HepG2 (cell line): Measurements from ENCODE around the gene ST3GAL2. TPM values are rescaled to one million over a fixed set of nuclear protein-coding genes. Genes with fewer than 3 reads are reported as not detected.

ENCODE experiments used
- HNRNPL ChIP-seq: fragments of 200-400 bp; formaldehyde crosslinking; IDR thresholded peaks from 2 replicates; pipeline ENCODE4 v1.6.1; 2017; ENCODE audit warnings: mild to moderate bottlenecking, low read depth, low read length
- IRX3 ChIP-seq: sonication (generic); formaldehyde crosslinking; IDR thresholded peaks from 2 replicates; pipeline ENCODE4 v1.8.1; 2023; ENCODE audit warnings: mild to moderate bottlenecking, low read depth, missing genetic modification reagents, borderline replicate concordance
- SMAD1 ChIP-seq: sonication (generic); formaldehyde crosslinking; IDR thresholded peaks from 2 replicates; pipeline ENCODE4 v1.4.0; 2020; ENCODE audit warnings: missing genetic modification reagents, low read depth, mild to moderate bottlenecking, borderline replicate concordance
- SP1 ChIP-seq, 2 experiments: fragments of 450-650 bp in 1 of 2; sonication (generic) in 1 of 2; formaldehyde crosslinking in 1 of 2; IDR thresholded peaks; 2 replicates each; pipeline versions ENCODE4 v1.4.0 to v1.6.1; 2016 to 2020; ENCODE audit warnings: missing genetic modification reagents in 1 of 2
- SP5 ChIP-seq: IDR thresholded peaks from 2 replicates; pipeline ENCODE4 v1.6.1; 2016; ENCODE audit warnings: low read depth, borderline replicate concordance
- ZNF543 ChIP-seq: sonication (generic); formaldehyde crosslinking; IDR thresholded peaks from 2 replicates; pipeline ENCODE4 v1.4.0; 2020; ENCODE audit warnings: mild to moderate bottlenecking, missing genetic modification reagents
- ZNF546 ChIP-seq: sonication (generic); formaldehyde crosslinking; conservative IDR thresholded peaks from 2 replicates; pipeline ENCODE4 v1.8.1; 2023; ENCODE audit warnings: mild to moderate bottlenecking, missing genetic modification reagents
- ZNF570 ChIP-seq: sonication (generic); formaldehyde crosslinking; IDR thresholded peaks from 2 replicates; pipeline ENCODE4 v1.4.0; 2020; ENCODE audit warnings: mild to moderate bottlenecking, missing genetic modification reagents, borderline replicate concordance
- ZNF747 ChIP-seq: sonication (generic); formaldehyde crosslinking; IDR thresholded peaks from 2 replicates; pipeline ENCODE4 v1.8.1; 2023; ENCODE audit warnings: missing genetic modification reagents, mild to moderate bottlenecking, borderline replicate concordance
- ZNF761 ChIP-seq: sonication (generic); formaldehyde crosslinking; conservative IDR thresholded peaks from 2 replicates; pipeline ENCODE4 v1.4.0; 2020; ENCODE audit warnings: mild to moderate bottlenecking, missing genetic modification reagents
- ZNF772 ChIP-seq: sonication (generic); formaldehyde crosslinking; IDR thresholded peaks from 2 replicates; pipeline ENCODE4 v1.5.0; 2020; ENCODE audit warnings: mild to moderate bottlenecking, missing genetic modification reagents
- polyA plus RNA-seq, 8 experiments: library from polyadenylated mRNA; depleted of rRNA in 3 of 8; stranded (reverse) in 7 of 8; unstranded in 1 of 8; fragments of >200 nt; fragmentation: Illumina TruSeq in 4 of 8; extraction: Trizol in 4 of 8; gene quantifications; 2 replicates each; pipeline versions ENCODE4 v1.2.1 to v1.2.3, GENCODE V29; 2011 to 2016; ENCODE audit warnings: low read depth in 4 of 8, missing spikeins in 1 of 8, mixed read lengths in 1 of 8; ENCODE audit not compliant: insufficient read depth in 1 of 8
- total RNA-seq, 5 experiments: library from RNA; depleted of rRNA; stranded (reverse); fragments of >200 nt; fragmentation: Illumina TruSeq; extraction: Trizol; gene quantifications; 2 replicates each; pipeline ENCODE4 v1.2.3, GENCODE V29; 2016; ENCODE audit warnings: low read depth in 1 of 5
- TF ChIP-seq, protein P1 (sequence below): sonication (generic); formaldehyde crosslinking; IDR thresholded peaks from 2 replicates; pipeline ENCODE4 v1.5.0; 2020; ENCODE audit warnings: missing genetic modification reagents, mild to moderate bottlenecking, borderline replicate concordance
- TF ChIP-seq, protein P2 (sequence below): sonication (generic); formaldehyde crosslinking; IDR thresholded peaks from 2 replicates; pipeline ENCODE4 v1.4.0; 2020; ENCODE audit warnings: low read depth, missing genetic modification reagents
- TF ChIP-seq, protein P3 (sequence below): sonication (generic); formaldehyde crosslinking; IDR thresholded peaks from 2 replicates; pipeline ENCODE4 v1.5.1; 2020; ENCODE audit warnings: mild to moderate bottlenecking, missing genetic modification reagents, borderline replicate concordance

ST3GAL2 gene
- total and polyA plus RNA-seq, 2 of the 13 experiments (the other 11 are each of a cell fraction or from before 2014, with no cell fraction given): 16.3 to 24.9 TPM

DNA sequence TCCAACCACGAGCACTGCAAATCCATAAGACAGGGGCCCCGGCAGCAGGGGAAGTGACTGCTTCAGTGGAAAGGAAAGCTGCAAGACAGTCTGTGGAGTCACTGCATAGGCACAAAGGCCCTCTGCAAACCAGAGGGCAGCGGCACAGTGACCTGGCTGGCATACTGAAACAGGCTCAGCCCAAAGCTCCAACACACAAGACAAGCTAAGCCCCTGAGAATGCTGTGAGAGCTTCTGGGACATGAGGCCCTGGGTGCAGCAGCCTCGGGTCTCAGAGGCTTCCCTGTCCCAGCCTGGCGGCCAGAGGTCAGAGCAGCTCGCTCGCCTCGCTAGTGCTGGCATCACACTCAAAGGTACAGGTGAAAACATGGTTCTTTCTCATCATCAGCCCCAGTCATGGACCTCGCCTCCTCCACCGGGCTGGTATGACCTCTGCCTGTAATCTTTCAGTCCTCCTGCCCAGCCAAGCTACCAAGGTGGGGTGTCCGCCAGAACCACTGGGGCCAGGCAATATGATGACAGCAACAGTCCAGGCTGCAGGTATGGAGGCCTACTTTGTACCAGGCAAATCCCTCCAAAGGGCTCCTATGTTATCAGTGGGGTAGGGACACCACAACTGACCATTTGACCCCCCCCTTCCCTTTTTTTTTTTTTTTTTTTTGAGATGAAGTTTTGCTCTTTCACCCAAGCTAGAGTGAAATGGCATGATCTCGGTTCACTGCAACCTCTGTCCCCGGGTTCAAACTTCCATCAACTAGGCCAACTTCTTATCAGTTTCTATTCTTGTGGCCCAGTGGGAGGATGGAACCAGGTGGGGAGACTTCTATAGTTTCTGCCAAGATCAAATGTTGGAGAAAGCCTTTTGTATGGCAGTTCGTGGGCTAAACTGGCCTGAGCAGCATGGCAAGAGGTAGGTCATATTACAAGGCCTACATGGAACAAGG lies 19.2 kb downstream of the ST3GAL2 start (continued):
- TF ChIP-seq, protein P1, sequence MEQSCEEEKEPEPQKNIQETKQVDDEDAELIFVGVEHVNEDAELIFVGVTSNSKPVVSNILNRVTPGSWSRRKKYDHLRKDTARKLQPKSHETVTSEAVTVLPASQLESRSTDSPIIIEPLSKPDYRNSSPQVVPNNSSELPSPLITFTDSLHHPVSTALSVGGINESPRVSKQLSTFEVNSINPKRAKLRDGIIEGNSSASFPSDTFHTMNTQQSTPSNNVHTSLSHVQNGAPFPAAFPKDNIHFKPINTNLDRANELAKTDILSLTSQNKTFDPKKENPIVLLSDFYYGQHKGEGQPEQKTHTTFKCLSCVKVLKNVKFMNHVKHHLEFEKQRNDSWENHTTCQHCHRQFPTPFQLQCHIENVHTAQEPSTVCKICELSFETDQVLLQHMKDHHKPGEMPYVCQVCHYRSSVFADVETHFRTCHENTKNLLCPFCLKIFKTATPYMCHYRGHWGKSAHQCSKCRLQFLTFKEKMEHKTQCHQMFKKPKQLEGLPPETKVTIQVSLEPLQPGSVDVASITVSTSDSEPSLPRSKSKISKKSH (CRISPR knock-in tag): no peak
- TF ChIP-seq, protein P2, sequence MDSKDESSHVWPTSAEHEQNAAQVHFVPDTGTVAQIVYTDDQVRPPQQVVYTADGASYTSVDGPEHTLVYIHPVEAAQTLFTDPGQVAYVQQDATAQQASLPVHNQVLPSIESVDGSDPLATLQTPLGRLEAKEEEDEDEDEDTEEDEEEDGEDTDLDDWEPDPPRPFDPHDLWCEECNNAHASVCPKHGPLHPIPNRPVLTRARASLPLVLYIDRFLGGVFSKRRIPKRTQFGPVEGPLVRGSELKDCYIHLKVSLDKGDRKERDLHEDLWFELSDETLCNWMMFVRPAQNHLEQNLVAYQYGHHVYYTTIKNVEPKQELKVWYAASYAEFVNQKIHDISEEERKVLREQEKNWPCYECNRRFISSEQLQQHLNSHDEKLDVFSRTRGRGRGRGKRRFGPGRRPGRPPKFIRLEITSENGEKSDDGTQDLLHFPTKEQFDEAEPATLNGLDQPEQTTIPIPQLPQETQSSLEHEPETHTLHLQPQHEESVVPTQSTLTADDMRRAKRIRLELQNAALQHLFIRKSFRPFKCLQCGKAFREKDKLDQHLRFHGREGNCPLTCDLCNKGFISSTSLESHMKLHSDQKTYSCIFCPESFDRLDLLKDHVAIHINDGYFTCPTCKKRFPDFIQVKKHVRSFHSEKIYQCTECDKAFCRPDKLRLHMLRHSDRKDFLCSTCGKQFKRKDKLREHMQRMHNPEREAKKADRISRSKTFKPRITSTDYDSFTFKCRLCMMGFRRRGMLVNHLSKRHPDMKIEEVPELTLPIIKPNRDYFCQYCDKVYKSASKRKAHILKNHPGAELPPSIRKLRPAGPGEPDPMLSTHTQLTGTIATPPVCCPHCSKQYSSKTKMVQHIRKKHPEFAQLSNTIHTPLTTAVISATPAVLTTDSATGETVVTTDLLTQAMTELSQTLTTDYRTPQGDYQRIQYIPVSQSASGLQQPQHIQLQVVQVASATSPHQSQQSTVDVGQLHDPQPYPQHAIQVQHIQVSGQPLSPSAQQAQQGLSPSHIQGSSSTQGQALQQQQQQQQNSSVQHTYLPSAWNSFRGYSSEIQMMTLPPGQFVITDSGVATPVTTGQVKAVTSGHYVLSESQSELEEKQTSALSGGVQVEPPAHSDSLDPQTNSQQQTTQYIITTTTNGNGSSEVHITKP (CRISPR knock-in tag): no peak
- TF ChIP-seq SP1 (IDR thresholded peaks at IDR 0.05): no peak
- TF ChIP-seq SP1 (CRISPR knock-in tag; IDR thresholded peaks at IDR 0.05): no peak
- 0 out of 2 replicates have a peak, but pooled peaks have one; percentile 10 for TF ChIP-seq ZNF772
- TF ChIP-seq ZNF546 (CRISPR knock-in tag): no peak
- TF ChIP-seq SMAD1 (CRISPR knock-in tag): no peak
- no peak for TF ChIP-seq ZNF747 (CRISPR knock-in tag)
- TF ChIP-seq HNRNPL: no peak
- no peak for TF ChIP-seq ZNF761
- 0 out of 2 replicates have a peak, but pooled peaks have one; percentile 35 for TF ChIP-seq ZNF543
- no peak for TF ChIP-seq IRX3 (CRISPR knock-in tag)
- TF ChIP-seq, protein P3, sequence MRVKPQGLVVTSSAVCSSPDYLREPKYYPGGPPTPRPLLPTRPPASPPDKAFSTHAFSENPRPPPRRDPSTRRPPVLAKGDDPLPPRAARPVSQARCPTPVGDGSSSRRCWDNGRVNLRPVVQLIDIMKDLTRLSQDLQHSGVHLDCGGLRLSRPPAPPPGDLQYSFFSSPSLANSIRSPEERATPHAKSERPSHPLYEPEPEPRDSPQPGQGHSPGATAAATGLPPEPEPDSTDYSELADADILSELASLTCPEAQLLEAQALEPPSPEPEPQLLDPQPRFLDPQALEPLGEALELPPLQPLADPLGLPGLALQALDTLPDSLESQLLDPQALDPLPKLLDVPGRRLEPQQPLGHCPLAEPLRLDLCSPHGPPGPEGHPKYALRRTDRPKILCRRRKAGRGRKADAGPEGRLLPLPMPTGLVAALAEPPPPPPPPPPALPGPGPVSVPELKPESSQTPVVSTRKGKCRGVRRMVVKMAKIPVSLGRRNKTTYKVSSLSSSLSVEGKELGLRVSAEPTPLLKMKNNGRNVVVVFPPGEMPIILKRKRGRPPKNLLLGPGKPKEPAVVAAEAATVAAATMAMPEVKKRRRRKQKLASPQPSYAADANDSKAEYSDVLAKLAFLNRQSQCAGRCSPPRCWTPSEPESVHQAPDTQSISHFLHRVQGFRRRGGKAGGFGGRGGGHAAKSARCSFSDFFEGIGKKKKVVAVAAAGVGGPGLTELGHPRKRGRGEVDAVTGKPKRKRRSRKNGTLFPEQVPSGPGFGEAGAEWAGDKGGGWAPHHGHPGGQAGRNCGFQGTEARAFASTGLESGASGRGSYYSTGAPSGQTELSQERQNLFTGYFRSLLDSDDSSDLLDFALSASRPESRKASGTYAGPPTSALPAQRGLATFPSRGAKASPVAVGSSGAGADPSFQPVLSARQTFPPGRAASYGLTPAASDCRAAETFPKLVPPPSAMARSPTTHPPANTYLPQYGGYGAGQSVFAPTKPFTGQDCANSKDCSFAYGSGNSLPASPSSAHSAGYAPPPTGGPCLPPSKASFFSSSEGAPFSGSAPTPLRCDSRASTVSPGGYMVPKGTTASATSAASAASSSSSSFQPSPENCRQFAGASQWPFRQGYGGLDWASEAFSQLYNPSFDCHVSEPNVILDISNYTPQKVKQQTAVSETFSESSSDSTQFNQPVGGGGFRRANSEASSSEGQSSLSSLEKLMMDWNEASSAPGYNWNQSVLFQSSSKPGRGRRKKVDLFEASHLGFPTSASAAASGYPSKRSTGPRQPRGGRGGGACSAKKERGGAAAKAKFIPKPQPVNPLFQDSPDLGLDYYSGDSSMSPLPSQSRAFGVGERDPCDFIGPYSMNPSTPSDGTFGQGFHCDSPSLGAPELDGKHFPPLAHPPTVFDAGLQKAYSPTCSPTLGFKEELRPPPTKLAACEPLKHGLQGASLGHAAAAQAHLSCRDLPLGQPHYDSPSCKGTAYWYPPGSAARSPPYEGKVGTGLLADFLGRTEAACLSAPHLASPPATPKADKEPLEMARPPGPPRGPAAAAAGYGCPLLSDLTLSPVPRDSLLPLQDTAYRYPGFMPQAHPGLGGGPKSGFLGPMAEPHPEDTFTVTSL (CRISPR knock-in tag): no peak
- no peak for TF ChIP-seq ZNF570
- no peak for TF ChIP-seq SP5 (CRISPR knock-in tag)
